A673 (cell line): ENCODE results near the gene ENOX2. TPM values are rescaled to one million over a fixed set of nuclear protein-coding genes. Genes with fewer than 3 reads are reported as not detected.

ENCODE experiments used
- BruUV-seq: library from RNA; stranded (reverse); fragments of 400-500 nt; replicated peaks from 2 replicates; lab custom pipeline; 2021; lab: Mats Ljungman, UMichigan
- CTCF ChIA-PET: fragments of 300-600 bp; sonication (Branson Sonifier 250); formaldehyde crosslinking; loops from one replicate; lab custom pipeline; 2022; ENCODE audit warnings: antibody characterized with exemption; lab: Charles Lee
- POLR2A ChIA-PET: fragments of 300-600 bp; sonication (Branson Sonifier 250); formaldehyde crosslinking; loops from one replicate; lab custom pipeline; 2022; ENCODE audit warnings: antibody characterized with exemption; ENCODE audit not compliant: low non-redundant PET; lab: Charles Lee
- DNase-seq: peaks from one replicate; pipeline ENCODE4 v3.0.0-alpha.2; 2015; ENCODE audit warnings: low spot score
- H3K27ac ChIP-seq: fragments of 200-600 bp; sonication (generic); 2 replicates; pipeline ENCODE4 v1.5.1; 2016; ENCODE audit warnings: mixed run types, low read depth, mild to moderate bottlenecking, mixed read lengths, antibody characterized with exemption, low read length; ENCODE audit not compliant: poor library complexity, severe bottlenecking
- H3K27me3 ChIP-seq: fragments of 200-600 bp; sonication (generic); replicated peaks from 2 replicates; pipeline ENCODE4 v1.6.1; 2017; ENCODE audit warnings: mixed run types, low read depth, mild to moderate bottlenecking, mixed read lengths, antibody characterized with exemption, low read length; ENCODE audit not compliant: insufficient read depth, poor library complexity
- H3K36me3 ChIP-seq: fragments of 200-600 bp; sonication (generic); 2 replicates; pipeline ENCODE4 v1.6.1; 2016; ENCODE audit warnings: mixed run types, mild to moderate bottlenecking, mixed read lengths, antibody characterized with exemption, low read length; ENCODE audit not compliant: insufficient read depth, poor library complexity, severe bottlenecking
- H3K4me1 ChIP-seq: fragments of 200-600 bp; sonication (generic); 2 replicates; pipeline ENCODE4 v1.6.1; 2017; ENCODE audit warnings: mixed run types, mild to moderate bottlenecking, mixed read lengths, antibody characterized with exemption, low read length; ENCODE audit not compliant: insufficient read depth, poor library complexity, severe bottlenecking
- H3K4me3 ChIP-seq: fragments of 200-600 bp; sonication (generic); 2 replicates; pipeline ENCODE4 v1.5.1; 2016; ENCODE audit warnings: low read depth, mixed run types, mild to moderate bottlenecking, mixed read lengths, low read length; ENCODE audit not compliant: poor library complexity, severe bottlenecking
- H3K9me3 ChIP-seq: fragments of 200-600 bp; sonication (generic); 2 replicates; pipeline ENCODE4 v1.6.1; 2016; ENCODE audit warnings: mixed run types, low read depth, mild to moderate bottlenecking, mixed read lengths, antibody characterized with exemption, low read length; ENCODE audit not compliant: poor library complexity, severe bottlenecking
- EZH2 ChIP-seq: fragments of 200-600 bp; sonication (generic); IDR thresholded peaks from 2 replicates; pipeline ENCODE4 v1.6.1; 2017; ENCODE audit warnings: borderline replicate concordance, low read depth, mild to moderate bottlenecking, mixed read lengths, antibody characterized with exemption, low read length; ENCODE audit not compliant: poor library complexity, severe bottlenecking
- intact Hi-C: fragments of 100-400 bp; cut with micrococcal nuclease; formaldehyde crosslinking; loops from one replicate; pipeline ENCODE4 v1.10.0; 2022; ENCODE audit not compliant: unreplicated experiment
- total RNA-seq: library from RNA; stranded (reverse); gene quantifications from 2 replicates; pipeline ENCODE4 v1.2.3, GENCODE V29; 2021
- TF ChIP-seq, protein P1 (sequence below): fragments of 300-800, 200-600 bp; sonication (generic); conservative IDR thresholded peaks from 2 replicates; pipeline ENCODE4 v1.5.1; 2017; ENCODE audit warnings: low read depth, mild to moderate bottlenecking, antibody characterized with exemption, low read length, moderate library complexity, mixed read lengths

Gene ENOX2
- total RNA-seq, 1 experiment from 2014 or later = 12.9 TPM

DNA sequence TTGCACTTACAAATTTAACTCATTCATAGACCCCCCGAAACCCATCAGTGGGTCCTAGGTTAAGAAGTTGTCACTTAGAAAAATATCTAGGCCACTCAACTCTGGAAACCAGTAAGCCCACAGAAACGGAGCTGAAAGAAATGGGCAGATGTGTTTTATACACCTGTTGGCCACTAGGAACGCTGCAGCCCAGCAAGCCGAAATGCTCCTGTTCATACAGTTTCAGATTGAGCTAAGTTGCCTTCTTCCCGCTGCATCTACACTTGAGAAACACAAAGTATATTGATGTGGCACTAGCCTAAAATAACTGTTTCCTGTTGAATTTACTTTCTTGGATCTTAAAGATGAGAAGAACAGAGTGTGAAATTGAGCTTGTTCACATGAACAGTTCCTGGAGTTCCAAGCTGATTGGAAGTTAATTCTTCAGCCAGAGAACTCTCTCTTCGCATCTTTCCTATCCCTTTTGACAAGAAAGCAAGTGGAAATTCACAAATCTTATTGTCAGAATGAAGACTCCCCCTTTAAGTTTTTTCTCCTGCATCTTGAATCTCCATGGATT is 327.1 kb downstream of the ENOX2 start:
- no peaks in the 10 kb centered on the region for H3K27me3 ChIP-seq
- peak; percentile 41 for DNase-seq
- no peak overlapping the region for H3K4me3 ChIP-seq
- BruUV-seq = no TSS peak
- H3K36me3 ChIP-seq = no peaks in the 10 kb centered on the region
- no peak for TF ChIP-seq EZH2
- TF ChIP-seq, protein P1, sequence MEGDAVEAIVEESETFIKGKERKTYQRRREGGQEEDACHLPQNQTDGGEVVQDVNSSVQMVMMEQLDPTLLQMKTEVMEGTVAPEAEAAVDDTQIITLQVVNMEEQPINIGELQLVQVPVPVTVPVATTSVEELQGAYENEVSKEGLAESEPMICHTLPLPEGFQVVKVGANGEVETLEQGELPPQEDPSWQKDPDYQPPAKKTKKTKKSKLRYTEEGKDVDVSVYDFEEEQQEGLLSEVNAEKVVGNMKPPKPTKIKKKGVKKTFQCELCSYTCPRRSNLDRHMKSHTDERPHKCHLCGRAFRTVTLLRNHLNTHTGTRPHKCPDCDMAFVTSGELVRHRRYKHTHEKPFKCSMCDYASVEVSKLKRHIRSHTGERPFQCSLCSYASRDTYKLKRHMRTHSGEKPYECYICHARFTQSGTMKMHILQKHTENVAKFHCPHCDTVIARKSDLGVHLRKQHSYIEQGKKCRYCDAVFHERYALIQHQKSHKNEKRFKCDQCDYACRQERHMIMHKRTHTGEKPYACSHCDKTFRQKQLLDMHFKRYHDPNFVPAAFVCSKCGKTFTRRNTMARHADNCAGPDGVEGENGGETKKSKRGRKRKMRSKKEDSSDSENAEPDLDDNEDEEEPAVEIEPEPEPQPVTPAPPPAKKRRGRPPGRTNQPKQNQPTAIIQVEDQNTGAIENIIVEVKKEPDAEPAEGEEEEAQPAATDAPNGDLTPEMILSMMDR = peak; percentile 81
- no peaks in the 10 kb centered on the region for H3K4me1 ChIP-seq
- H3K27ac ChIP-seq = no peak overlapping the region
- intact Hi-C loops = loop anchor here (5.0 kb wide), 1 partner anchor 341 kb away; no protein-coding TSS in a partner anchor
- CTCF ChIA-PET = interaction anchor here (0.6 to 1.3 kb wide), 6 partner anchors 36 to 341 kb away, joined by 3 to 14 read pairs (median 3); partner anchors contain the start of gene ENOX2
- POLR2A ChIA-PET = no interaction called here
- no peaks in the 10 kb centered on the region for H3K9me3 ChIP-seq

Other genes with a start within 250 kb of the ENOX2 start
- gene ARHGAP36, start 155.1 kb upstream of the ENOX2 start, total RNA-seq = not detected in 2 replicates